Measurements from ENCODE around the gene MOCOS. TPM values are rescaled to one million over a fixed set of nuclear protein-coding genes. Genes with fewer than 3 reads are reported as not detected.

MOCOS gene
- total and polyA plus RNA-seq, 2 experiments from 2014 or later = 3.1 to 8.6 TPM

- 67% methylated on average over 6 of the region's 6 CpGs for WGBS (ENCODE audit: low lambda C conversion rate, missing lambda C conversion rate)
- Histone ChIP-seq H3K79me2 (no peaks in the 10 kb centered on the region), H3K36me3 (replicated peaks; ENCODE audit: insufficient read depth, low read depth) (no peaks in the 10 kb centered on the region), H3K27ac (no peak overlapping the region), H3K9me2 (replicated peaks; ENCODE audit: insufficient read depth) (no peaks in the 10 kb centered on the region), H3K9me3 (ENCODE audit: low read depth) (no peaks in the 10 kb centered on the region), H3K27me3 (peaks cover 43% of the 10 kb centered on the region), H4K20me1 (ENCODE audit: insufficient read depth, poor library complexity, severe bottlenecking) (no peaks in the 10 kb centered on the region), H3K4me1 (ENCODE audit: insufficient read depth) (no peaks in the 10 kb centered on the region), H2AFZ (no peak overlapping the region), H3K4me2 (no peak overlapping the region), H3K4me3 (no peak overlapping the region)
- TF ChIP-seq, protein P1, sequence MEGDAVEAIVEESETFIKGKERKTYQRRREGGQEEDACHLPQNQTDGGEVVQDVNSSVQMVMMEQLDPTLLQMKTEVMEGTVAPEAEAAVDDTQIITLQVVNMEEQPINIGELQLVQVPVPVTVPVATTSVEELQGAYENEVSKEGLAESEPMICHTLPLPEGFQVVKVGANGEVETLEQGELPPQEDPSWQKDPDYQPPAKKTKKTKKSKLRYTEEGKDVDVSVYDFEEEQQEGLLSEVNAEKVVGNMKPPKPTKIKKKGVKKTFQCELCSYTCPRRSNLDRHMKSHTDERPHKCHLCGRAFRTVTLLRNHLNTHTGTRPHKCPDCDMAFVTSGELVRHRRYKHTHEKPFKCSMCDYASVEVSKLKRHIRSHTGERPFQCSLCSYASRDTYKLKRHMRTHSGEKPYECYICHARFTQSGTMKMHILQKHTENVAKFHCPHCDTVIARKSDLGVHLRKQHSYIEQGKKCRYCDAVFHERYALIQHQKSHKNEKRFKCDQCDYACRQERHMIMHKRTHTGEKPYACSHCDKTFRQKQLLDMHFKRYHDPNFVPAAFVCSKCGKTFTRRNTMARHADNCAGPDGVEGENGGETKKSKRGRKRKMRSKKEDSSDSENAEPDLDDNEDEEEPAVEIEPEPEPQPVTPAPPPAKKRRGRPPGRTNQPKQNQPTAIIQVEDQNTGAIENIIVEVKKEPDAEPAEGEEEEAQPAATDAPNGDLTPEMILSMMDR (IDR thresholded peaks at IDR 0.05; ENCODE audit: poor library complexity) = no peak
- no peak for TF ChIP-seq EZH2 (IDR thresholded peaks at IDR 0.05; ENCODE audit: borderline replicate concordance)
- no peak for TF ChIP-seq EZH2phosphoT487 (IDR thresholded peaks at IDR 0.05; ENCODE audit: low read depth, severe bottlenecking, unreplicated experiment)
- no peak for DNase-seq (ENCODE audit: low spot score)
Measured at GRCh38 chr18:36303211-36303844, 116.0 kb downstream of the MOCOS start.

GRCh38 chr18:36304723-36305122, 117.4 kb downstream of the MOCOS start:
- no peak overlapping the region for H3K27ac ChIP-seq
- H3K4me3 ChIP-seq = no peak overlapping the region
- peaks cover 31% of the 10 kb centered on the region for H3K27me3 ChIP-seq
- H3K36me3 ChIP-seq (replicated peaks; ENCODE audit: insufficient read depth, low read depth) = no peaks in the 10 kb centered on the region
- H2AFZ ChIP-seq = no peak overlapping the region
- no peaks in the 10 kb centered on the region for H3K79me2 ChIP-seq
- H3K9me2 ChIP-seq (replicated peaks; ENCODE audit: insufficient read depth) = no peaks in the 10 kb centered on the region
- no peaks in the 10 kb centered on the region for H3K4me1 ChIP-seq (ENCODE audit: insufficient read depth)
- H3K9me3 ChIP-seq (ENCODE audit: low read depth) = no peaks in the 10 kb centered on the region
- DNase-seq (ENCODE audit: low spot score) = no peak
- H3K4me2 ChIP-seq = no peak overlapping the region
- TF ChIP-seq, protein P1 (IDR thresholded peaks at IDR 0.05; ENCODE audit: poor library complexity) = no peak
- TF ChIP-seq EZH2phosphoT487 (IDR thresholded peaks at IDR 0.05; ENCODE audit: low read depth, severe bottlenecking, unreplicated experiment) = no peak
- no peak for TF ChIP-seq EZH2 (IDR thresholded peaks at IDR 0.05; ENCODE audit: borderline replicate concordance)
- 82% methylated on average over 3 of the region's 3 CpGs for WGBS (ENCODE audit: low lambda C conversion rate, missing lambda C conversion rate)
- H4K20me1 ChIP-seq (ENCODE audit: insufficient read depth, poor library complexity, severe bottlenecking) = no peaks in the 10 kb centered on the region

- WGBS (ENCODE audit: low lambda C conversion rate, missing lambda C conversion rate) = 74% methylated on average over 2 of the region's 2 CpGs
- H3K79me2 ChIP-seq = no peaks in the 10 kb centered on the region
Measured at GRCh38 chr18:36305375-36305774, 118.1 kb downstream of the MOCOS start.

More at GRCh38 chr18:36305375-36305774, 118.1 kb downstream of the MOCOS start:
- DNase-seq (ENCODE audit: low spot score) = no peak
- Histone ChIP-seq H2AFZ (no peak overlapping the region), H3K27ac (no peak overlapping the region), H3K9me3 (ENCODE audit: low read depth) (no peaks in the 10 kb centered on the region), H3K4me1 (ENCODE audit: insufficient read depth) (no peaks in the 10 kb centered on the region), H3K4me3 (no peak overlapping the region), H4K20me1 (ENCODE audit: insufficient read depth, poor library complexity, severe bottlenecking) (no peaks in the 10 kb centered on the region), H3K9me2 (replicated peaks; ENCODE audit: insufficient read depth) (no peaks in the 10 kb centered on the region), H3K27me3 (peaks cover 29% of the 10 kb centered on the region), H3K4me2 (no peak overlapping the region), H3K36me3 (replicated peaks; ENCODE audit: insufficient read depth, low read depth) (no peaks in the 10 kb centered on the region)
- TF ChIP-seq EZH2 (IDR thresholded peaks at IDR 0.05; ENCODE audit: borderline replicate concordance) (no peak), EZH2phosphoT487 (IDR thresholded peaks at IDR 0.05; ENCODE audit: low read depth, severe bottlenecking, unreplicated experiment) (no peak)
- TF ChIP-seq, protein P1 (IDR thresholded peaks at IDR 0.05; ENCODE audit: poor library complexity) = no peak
